Uterus (tissue), 4 donors: Measurements from ENCODE around the gene ID3. TPM values are rescaled to one million over a fixed set of nuclear protein-coding genes. Genes with fewer than 3 reads are reported as not detected.

ENCODE experiments used
- DNase-seq, 2 donors: peaks; one replicate each; pipeline ENCODE4 v3.0.0-alpha.2; 2019 to 2020
- H3K27ac ChIP-seq, 2 donors: fragments of 200-600 bp; sonication (generic); 1 replicate in 1 of 2; 2 replicates in 1 of 2; pipeline ENCODE4 v1.5.1; 2016 to 2018
- H3K27me3 ChIP-seq, 2 donors: fragments of 200-600 bp; sonication (generic); one replicate each; pipeline ENCODE4 v1.5.1; 2018 to 2019; ENCODE audit warnings: control low read depth in 1 of 2
- H3K36me3 ChIP-seq, 2 donors: fragments of 200-600 bp; sonication (generic); one replicate each; pipeline ENCODE4 v1.5.1; 2019; ENCODE audit warnings: control low read depth in 1 of 2
- H3K4me1 ChIP-seq, 2 donors: fragments of 200-600 bp; sonication (generic); one replicate each; pipeline ENCODE4 v1.5.1; 2018 to 2019; ENCODE audit warnings: control low read depth in 1 of 2
- H3K4me3 ChIP-seq, 2 donors: fragments of 200-600 bp; sonication (generic); 1 replicate in 1 of 2; 2 replicates in 1 of 2; pipeline ENCODE4 v1.5.1; 2018 to 2019; ENCODE audit warnings: mild to moderate bottlenecking in 1 of 2
- H3K9me3 ChIP-seq, 2 donors: fragments of 200-600 bp; sonication (generic); one replicate each; pipeline ENCODE4 v1.5.1; 2019; ENCODE audit warnings: control low read depth in 1 of 2
- CTCF ChIP-seq, 4 experiments: fragments of 200-600 bp in 2 of 4; fragments of 450-650 bp in 2 of 4; sonication (generic) in 2 of 4; IDR thresholded peaks; one replicate each; pipeline ENCODE4 v1.5.1; 2016 to 2019; ENCODE audit warnings: antibody characterized with exemption in 4 of 4, mild to moderate bottlenecking in 2 of 4, moderate library complexity in 1 of 4
- POLR2A ChIP-seq, 2 donors: fragments of 450-650 bp; IDR thresholded peaks; one replicate each; pipeline ENCODE4 v1.6.1; 2016; ENCODE audit warnings: antibody characterized with exemption in 2 of 2, mild to moderate bottlenecking in 1 of 2, moderate library complexity in 1 of 2
- intact Hi-C: fragments of 100-400 bp; cut with DNase I; formaldehyde crosslinking; loops from one replicate; pipeline ENCODE4 v1.15.1; 2023; ENCODE audit warnings: low total_unique reads
- total RNA-seq, 4 donors: library from RNA; depleted of rRNA in 3 of 4; stranded (reverse); fragments of >200 nt in 3 of 4; gene quantifications; one replicate each; pipeline versions ENCODE4 v1.1.0 to v1.2.4, GENCODE V29; 2014 to 2023
- donor health status: DM: yes; HTN: yes; CAD: no.

ID3 gene
- total RNA-seq, 4 donors from 2014 or later, result 38.4 to 652 (median 260) TPM

- H3K9me3 ChIP-seq, result no peaks in the 10 kb centered on the region
- no peaks in the 10 kb centered on the region for H3K36me3 ChIP-seq
- peaks cover 0 to 4% of the 10 kb centered on the region in 2 donors for H3K4me1 ChIP-seq
- H3K4me3 ChIP-seq, result no peak overlapping the region
- intact Hi-C loops, result no loop called here
- DNase-seq, result no peak
- TF ChIP-seq CTCF (IDR thresholded peaks at IDR 0.05) (no peak), POLR2A (IDR thresholded peaks at IDR 0.05) (no peak)
- H3K27me3 ChIP-seq, result no peaks in the 10 kb centered on the region
- no peak overlapping the region for H3K27ac ChIP-seq
These were observed 41.0 kb upstream of the ID3 start for GRCh38 chr1:23600283-23600682.

GRCh38 chr1:23599125-23599524 lies 39.8 kb upstream of the ID3 start:
- H3K27me3 ChIP-seq, result no peaks in the 10 kb centered on the region
- H3K4me1 ChIP-seq, result peaks cover 0 to 4% of the 10 kb centered on the region in 2 donors
- no peak overlapping the region for H3K4me3 ChIP-seq
- TF ChIP-seq CTCF (IDR thresholded peaks at IDR 0.05) (no peak), POLR2A (IDR thresholded peaks at IDR 0.05) (no peak)
- H3K36me3 ChIP-seq, result no peaks in the 10 kb centered on the region
- H3K9me3 ChIP-seq, result no peaks in the 10 kb centered on the region
- DNase-seq, result no peak
- H3K27ac ChIP-seq, result no peak overlapping the region
- intact Hi-C loops, result no loop called here

- Histone ChIP-seq H3K36me3 (no peaks in the 10 kb centered on the region), H3K4me1 (peaks cover 0 to 4% of the 10 kb centered on the region in 2 donors), H3K4me3 (no peak overlapping the region), H3K27me3 (no peaks in the 10 kb centered on the region), H3K9me3 (no peaks in the 10 kb centered on the region), H3K27ac (no peak overlapping the region)
- intact Hi-C loops, result no loop called here
- DNase-seq, result no peak
- TF ChIP-seq POLR2A (IDR thresholded peaks at IDR 0.05), result no peak
- no peak for TF ChIP-seq CTCF (IDR thresholded peaks at IDR 0.05)
These were observed 39.1 kb upstream of the ID3 start for GRCh38 chr1:23598424-23598823.

- no peaks in the 10 kb centered on the region for H3K27me3 ChIP-seq
- intact Hi-C loops, result no loop called here
- peaks cover 0 to 4% of the 10 kb centered on the region in 2 donors for H3K4me1 ChIP-seq
- H3K9me3 ChIP-seq, result no peaks in the 10 kb centered on the region
- H3K4me3 ChIP-seq, result no peak overlapping the region
- H3K36me3 ChIP-seq, result no peaks in the 10 kb centered on the region
- no peak overlapping the region for H3K27ac ChIP-seq
- no peak for DNase-seq
- TF ChIP-seq POLR2A (IDR thresholded peaks at IDR 0.05) (no peak), CTCF (IDR thresholded peaks at IDR 0.05) (no peak)
These were observed 38.5 kb upstream of the ID3 start for GRCh38 chr1:23597635-23598388.

GRCh38 chr1:23596382-23597358 lies 37.4 kb upstream of the ID3 start:
- no peak for TF ChIP-seq CTCF (IDR thresholded peaks at IDR 0.05)
- TF ChIP-seq POLR2A (IDR thresholded peaks at IDR 0.05), result no peak
- Histone ChIP-seq H3K36me3 (no peaks in the 10 kb centered on the region), H3K4me3 (no peak overlapping the region), H3K4me1 (peaks cover 0 to 4% of the 10 kb centered on the region in 2 donors), H3K27ac (no peak overlapping the region), H3K27me3 (no peaks in the 10 kb centered on the region), H3K9me3 (no peaks in the 10 kb centered on the region)
- no peak for DNase-seq
- intact Hi-C loops, result no loop called here
